GM12875 (cell line): ENCODE measurements around the gene PEX7.

Experiments used
- H3K4me3 ChIP-seq: one replicate; pipeline ENCODE4 v1.5.1; 2011; ENCODE audit warnings: low read depth, low read length, control low read depth
- CTCF ChIP-seq: IDR thresholded peaks from 2 replicates; pipeline ENCODE4 v1.5.1; 2011; ENCODE audit warnings: low read depth, mild to moderate bottlenecking, control low read depth, inconsistent platforms, low read length, moderate library complexity, borderline replicate concordance; ENCODE audit not compliant: insufficient read depth

PEX7 gene

GRCh38 chr6:136777651-136778050, 44.7 kb upstream of the PEX7 start:
- no peak for TF ChIP-seq CTCF
- no peak overlapping the region for H3K4me3 ChIP-seq

- no peak for TF ChIP-seq CTCF
Observed at GRCh38 chr6:136779682-136780081, 42.7 kb upstream of the PEX7 start.

GRCh38 chr6:136780972-136781371, 41.4 kb upstream of the PEX7 start:
- TF ChIP-seq CTCF: no peak
- no peak overlapping the region for H3K4me3 ChIP-seq

More at GRCh38 chr6:136779682-136780081, 42.7 kb upstream of the PEX7 start:
- H3K4me3 ChIP-seq: no peak overlapping the region

GRCh38 chr6:136782021-136782770, 40.2 kb upstream of the PEX7 start:
- H3K4me3 ChIP-seq: no peak overlapping the region
- no peak for TF ChIP-seq CTCF

GRCh38 chr6:136783021-136783420, 39.4 kb upstream of the PEX7 start:
- no peak overlapping the region for H3K4me3 ChIP-seq
- no peak for TF ChIP-seq CTCF

GRCh38 chr6:136783495-136784270, 38.7 kb upstream of the PEX7 start:
- H3K4me3 ChIP-seq: peak overlapping the region; percentile 40
- 0 out of 2 replicates have a peak, but pooled peaks have one; percentile 22 for TF ChIP-seq CTCF
